Measurements from ENCODE around the gene CPNE9. TPM values are rescaled to one million over a fixed set of nuclear protein-coding genes. Genes with fewer than 3 reads are reported as not detected.
"Not testable (repeated sequence)": the region's sequence is repeated elsewhere in the genome, so short reads cannot be mapped to it uniquely, and the experiment has no call there.

Gene CPNE9
- total RNA-seq, 1 donor from 2014 or later, result not detected

DNA sequence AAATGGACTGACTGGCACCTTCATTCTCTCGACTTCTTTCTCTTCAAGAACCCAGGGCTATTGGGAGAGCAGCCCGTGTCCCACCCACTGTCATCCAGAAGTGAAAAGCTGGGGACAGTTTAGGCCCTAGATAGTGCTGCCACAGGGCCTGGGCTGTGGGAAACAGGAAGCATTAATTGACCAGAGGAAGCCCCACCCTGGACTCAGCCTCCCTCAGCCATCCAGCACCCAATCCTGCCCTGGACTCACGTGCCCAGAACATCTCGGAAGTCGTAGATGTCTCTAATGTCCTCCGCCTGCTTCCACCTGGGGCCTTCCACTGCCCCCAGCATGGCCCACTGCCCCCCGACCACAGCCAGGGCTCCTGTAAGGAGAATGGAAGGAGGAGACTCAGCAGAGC is 63.8 kb downstream of the CPNE9 start:
- H3K27me3 ChIP-seq (ENCODE audit: control insufficient read depth, insufficient read depth, low read length), result no peaks in the 10 kb centered on the region
- TF ChIP-seq, protein P1, sequence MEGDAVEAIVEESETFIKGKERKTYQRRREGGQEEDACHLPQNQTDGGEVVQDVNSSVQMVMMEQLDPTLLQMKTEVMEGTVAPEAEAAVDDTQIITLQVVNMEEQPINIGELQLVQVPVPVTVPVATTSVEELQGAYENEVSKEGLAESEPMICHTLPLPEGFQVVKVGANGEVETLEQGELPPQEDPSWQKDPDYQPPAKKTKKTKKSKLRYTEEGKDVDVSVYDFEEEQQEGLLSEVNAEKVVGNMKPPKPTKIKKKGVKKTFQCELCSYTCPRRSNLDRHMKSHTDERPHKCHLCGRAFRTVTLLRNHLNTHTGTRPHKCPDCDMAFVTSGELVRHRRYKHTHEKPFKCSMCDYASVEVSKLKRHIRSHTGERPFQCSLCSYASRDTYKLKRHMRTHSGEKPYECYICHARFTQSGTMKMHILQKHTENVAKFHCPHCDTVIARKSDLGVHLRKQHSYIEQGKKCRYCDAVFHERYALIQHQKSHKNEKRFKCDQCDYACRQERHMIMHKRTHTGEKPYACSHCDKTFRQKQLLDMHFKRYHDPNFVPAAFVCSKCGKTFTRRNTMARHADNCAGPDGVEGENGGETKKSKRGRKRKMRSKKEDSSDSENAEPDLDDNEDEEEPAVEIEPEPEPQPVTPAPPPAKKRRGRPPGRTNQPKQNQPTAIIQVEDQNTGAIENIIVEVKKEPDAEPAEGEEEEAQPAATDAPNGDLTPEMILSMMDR (IDR thresholded peaks at IDR 0.05; ENCODE audit: insufficient read depth, low read length, severe bottlenecking), result no peak
- peaks cover 2% of the 10 kb centered on the region for H3K36me3 ChIP-seq (ENCODE audit: control insufficient read depth, insufficient read depth, low read length)
- no peak overlapping the region for H3K4me3 ChIP-seq (ENCODE audit: low read depth, low read length)
- no peak for DNase-seq (ENCODE audit: low read depth)
- no peak for FAIRE-seq

GRCh38 chr3:9768141-9768775 is 64.6 kb downstream of the CPNE9 start:
- FAIRE-seq (no peak), DNase-seq (ENCODE audit: low read depth) (no peak)
- TF ChIP-seq, protein P1 (IDR thresholded peaks at IDR 0.05; ENCODE audit: insufficient read depth, low read length, severe bottlenecking), result no peak
- no peaks in the 10 kb centered on the region for H3K27me3 ChIP-seq (ENCODE audit: control insufficient read depth, insufficient read depth, low read length)
- peaks cover 2% of the 10 kb centered on the region for H3K36me3 ChIP-seq (ENCODE audit: control insufficient read depth, insufficient read depth, low read length)
- no peak overlapping the region for H3K4me3 ChIP-seq (ENCODE audit: low read depth, low read length)

GRCh38 chr3:9769012-9769411 is 65.4 kb downstream of the CPNE9 start:
- H3K36me3 ChIP-seq (ENCODE audit: control insufficient read depth, insufficient read depth, low read length), result peaks cover 2% of the 10 kb centered on the region
- TF ChIP-seq, protein P1 (IDR thresholded peaks at IDR 0.05; ENCODE audit: insufficient read depth, low read length, severe bottlenecking), result no peak
- peak; percentile 86 for FAIRE-seq
- DNase-seq (ENCODE audit: low read depth), result no peak
- peak overlapping the region; percentile 59 for H3K4me3 ChIP-seq (ENCODE audit: low read depth, low read length)
- no peaks in the 10 kb centered on the region for H3K27me3 ChIP-seq (ENCODE audit: control insufficient read depth, insufficient read depth, low read length)

DNA sequence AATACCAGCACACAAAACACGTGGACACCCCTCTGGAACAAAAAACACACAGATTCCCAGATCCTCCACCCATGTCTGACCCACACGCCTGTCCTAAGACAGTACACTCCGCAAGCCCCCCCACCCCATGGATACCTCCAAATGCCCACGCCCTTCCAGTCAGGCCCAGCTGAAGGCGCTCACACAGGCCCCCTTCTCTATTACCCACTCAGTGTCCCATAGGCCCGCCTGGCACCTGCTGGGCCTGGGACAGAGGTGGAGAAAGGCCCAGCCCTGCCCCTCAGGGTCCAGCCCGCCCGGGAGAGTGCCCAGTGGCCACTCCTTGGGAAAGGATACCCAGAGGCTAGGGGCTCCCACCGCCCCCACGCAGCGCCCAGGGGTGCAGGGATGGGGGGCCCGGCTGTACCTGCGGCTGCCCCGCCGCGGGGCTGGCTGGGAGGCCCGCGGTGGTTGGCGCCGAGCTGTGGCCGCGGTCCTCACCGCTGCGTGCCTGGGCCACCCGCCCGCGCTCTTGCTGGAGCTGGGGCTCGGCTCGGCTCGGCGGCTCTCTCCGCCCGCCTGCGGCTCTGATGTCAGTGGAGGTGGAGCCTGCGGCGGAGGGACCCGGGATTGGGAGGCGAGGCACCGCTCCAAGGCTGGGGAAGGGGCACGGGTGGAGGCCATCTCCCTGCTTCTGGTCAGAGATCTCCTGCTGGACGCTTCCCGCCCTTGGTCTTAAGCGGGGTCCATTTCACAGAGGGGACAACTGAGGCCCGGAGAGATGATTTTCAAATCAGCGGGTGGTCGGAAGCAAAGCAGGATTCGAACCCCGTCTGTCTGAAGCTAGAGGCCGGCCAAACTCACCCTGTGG is 66.0 kb downstream of the CPNE9 start, which contains the start of gene CAMK1:
Gene CAMK1 (minus strand): TSS at position 522 of the 850 bp plus-strand sequence. CDS start 2,198 bp downstream, outside the sequence.
- FAIRE-seq (no peak), DNase-seq (ENCODE audit: low read depth) (no peak)
- TF ChIP-seq, protein P1 (IDR thresholded peaks at IDR 0.05; ENCODE audit: insufficient read depth, low read length, severe bottlenecking), result no peak
- Histone ChIP-seq H3K4me3 (ENCODE audit: low read depth, low read length) (peak within 1 kb of the TSS; percentile 59), H3K27me3 (ENCODE audit: control insufficient read depth, insufficient read depth, low read length) (no peaks in the 10 kb centered on the region), H3K36me3 (ENCODE audit: control insufficient read depth, insufficient read depth, low read length) (peaks cover 2% of the 10 kb centered on the region)

- FAIRE-seq (no peak), DNase-seq (ENCODE audit: low read depth) (no peak)
- peaks cover 2% of the 10 kb centered on the region for H3K36me3 ChIP-seq (ENCODE audit: control insufficient read depth, insufficient read depth, low read length)
- peak overlapping the region; percentile 59 for H3K4me3 ChIP-seq (ENCODE audit: low read depth, low read length)
- H3K27me3 ChIP-seq (ENCODE audit: control insufficient read depth, insufficient read depth, low read length), result no peaks in the 10 kb centered on the region
- TF ChIP-seq, protein P1 (IDR thresholded peaks at IDR 0.05; ENCODE audit: insufficient read depth, low read length, severe bottlenecking), result no peak
Measured at GRCh38 chr3:9770276-9770812, 66.7 kb downstream of the CPNE9 start.

DNA sequence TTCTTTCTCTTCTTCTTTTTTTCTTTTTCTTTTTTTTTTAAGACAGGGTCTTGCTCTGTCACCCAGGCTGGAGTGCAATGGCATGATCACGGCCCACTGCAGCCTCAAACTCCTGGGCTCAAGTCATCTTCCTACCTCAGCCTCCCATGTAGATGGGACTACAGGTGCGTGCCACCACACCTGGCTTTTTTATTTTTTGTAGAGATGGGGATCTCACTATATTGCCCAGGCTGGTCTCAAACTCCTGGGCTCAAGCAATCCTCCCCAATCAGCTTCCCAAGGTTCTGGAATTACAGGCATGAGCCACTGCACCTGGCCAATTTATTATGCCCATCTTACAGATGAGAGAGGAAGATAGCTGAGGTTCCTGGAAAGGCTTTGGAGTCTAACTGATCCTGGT is 67.4 kb downstream of the CPNE9 start:
- H3K27me3 ChIP-seq (ENCODE audit: control insufficient read depth, insufficient read depth, low read length); H3K36me3 ChIP-seq (ENCODE audit: control insufficient read depth, insufficient read depth, low read length); DNase-seq (ENCODE audit: low read depth); FAIRE-seq; H3K4me3 ChIP-seq (ENCODE audit: low read depth, low read length): not testable (repeated sequence)
